ENCODE data around the gene OR2A7.
"Not testable (repeated sequence)": the region's sequence is repeated elsewhere in the genome, so short reads cannot be mapped to it uniquely, and the experiment has no call there.

DNA sequence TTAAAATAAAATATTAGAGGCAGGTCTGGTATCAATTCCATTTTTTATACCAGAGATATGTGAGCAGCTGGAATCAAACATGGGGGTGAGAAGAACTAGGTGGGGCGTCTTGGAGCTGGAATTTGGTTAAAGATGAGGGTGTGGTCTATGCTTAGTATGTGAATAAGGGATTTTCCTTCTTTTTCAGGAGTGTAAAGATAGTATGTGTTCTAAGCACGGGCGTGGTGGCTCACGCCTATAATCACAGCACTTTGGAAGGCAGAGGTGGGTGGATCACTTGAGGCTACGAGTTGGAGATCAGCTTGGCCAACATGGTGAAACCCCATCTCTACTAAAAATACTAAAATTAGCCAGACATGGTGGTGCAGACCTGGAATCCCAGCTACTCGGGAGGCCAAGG lies 10.7 kb upstream of the OR2A7 start:
- not testable (repeated sequence) for TF ChIP-seq CTCF (conservative IDR thresholded peaks at IDR 0.05 in 1 of 2, IDR thresholded peaks at IDR 0.05 in 1 of 2; ENCODE audit: low read depth in 1 of 2, low read length in 2 of 2); EZH2 (IDR thresholded peaks at IDR 0.05; ENCODE audit: low read length, missing control alignments)
